Jurkat, Clone E6-1 (cell line): Measurements from ENCODE around the gene WNK2.

Experiments used
- DNase-seq: peaks from one replicate; pipeline ENCODE4 v3.0.0-alpha.2; 2011; ENCODE audit warnings: low read depth, low spot score
- H3K4me3 ChIP-seq: 2 replicates; pipeline ENCODE4 v1.5.1; 2011; ENCODE audit warnings: mild to moderate bottlenecking, low read length, control low read depth, moderate library complexity

Gene WNK2

DNA sequence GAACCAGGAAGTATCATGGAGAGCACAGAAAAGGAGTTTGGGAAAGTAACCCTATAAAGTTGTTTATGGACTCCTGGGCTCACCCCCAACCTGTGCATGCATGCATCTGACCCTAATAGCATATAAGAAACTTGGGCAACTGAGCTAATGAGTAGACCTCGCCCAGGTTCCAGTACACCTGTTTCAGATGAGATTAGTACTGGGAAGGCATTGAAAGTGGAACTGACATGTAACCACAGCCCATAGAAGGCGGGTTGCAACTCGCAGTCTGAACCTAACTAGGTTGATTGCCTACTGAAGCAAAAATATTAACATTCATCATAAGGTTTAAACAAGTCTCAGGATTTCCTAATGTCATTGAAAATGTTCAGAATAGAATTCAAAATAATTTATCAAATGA is 87.0 kb downstream of the WNK2 start:
- no peak overlapping the region for H3K4me3 ChIP-seq
- DNase-seq = no peak

DNA sequence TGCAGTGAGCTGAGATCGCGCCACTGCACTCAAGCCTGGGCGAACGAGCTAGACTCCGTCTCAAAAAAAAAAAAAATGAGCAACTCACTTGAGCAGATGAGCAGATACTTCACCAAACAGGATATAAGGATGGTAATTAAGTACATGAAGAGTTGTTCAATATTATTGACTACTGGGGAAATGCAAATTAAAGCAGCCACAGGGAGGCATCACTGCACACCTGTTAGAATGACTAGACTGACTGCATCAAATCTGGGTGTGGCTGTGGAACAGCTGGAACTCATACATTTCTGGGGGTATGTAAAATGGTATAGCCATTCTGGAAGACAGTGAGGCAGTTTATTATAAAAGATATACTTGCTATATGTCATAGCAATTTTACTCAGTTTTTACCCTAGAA is 93.0 kb downstream of the WNK2 start:
- no peak for DNase-seq
- no peak overlapping the region for H3K4me3 ChIP-seq

DNA sequence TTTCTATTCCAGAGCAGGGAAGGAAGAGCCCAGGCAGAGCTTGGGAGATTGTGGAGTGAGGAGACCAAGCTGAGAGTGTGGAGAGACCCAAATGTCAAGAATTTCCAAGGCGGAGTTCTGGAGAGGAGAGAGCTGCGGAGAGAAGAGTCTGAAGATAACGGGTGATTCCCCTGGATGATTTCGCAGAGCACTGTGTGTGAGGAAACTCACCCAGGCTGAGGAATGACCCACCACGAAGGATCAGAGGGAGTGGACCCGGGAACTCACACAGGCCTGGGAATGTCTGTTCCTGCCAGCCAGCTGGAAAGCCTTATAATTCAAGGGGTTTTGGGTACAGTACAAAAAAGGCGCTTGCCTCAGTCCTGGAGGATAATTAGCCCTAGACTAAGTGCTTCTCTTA is 94.2 kb downstream of the WNK2 start:
- no peak for DNase-seq

DNA sequence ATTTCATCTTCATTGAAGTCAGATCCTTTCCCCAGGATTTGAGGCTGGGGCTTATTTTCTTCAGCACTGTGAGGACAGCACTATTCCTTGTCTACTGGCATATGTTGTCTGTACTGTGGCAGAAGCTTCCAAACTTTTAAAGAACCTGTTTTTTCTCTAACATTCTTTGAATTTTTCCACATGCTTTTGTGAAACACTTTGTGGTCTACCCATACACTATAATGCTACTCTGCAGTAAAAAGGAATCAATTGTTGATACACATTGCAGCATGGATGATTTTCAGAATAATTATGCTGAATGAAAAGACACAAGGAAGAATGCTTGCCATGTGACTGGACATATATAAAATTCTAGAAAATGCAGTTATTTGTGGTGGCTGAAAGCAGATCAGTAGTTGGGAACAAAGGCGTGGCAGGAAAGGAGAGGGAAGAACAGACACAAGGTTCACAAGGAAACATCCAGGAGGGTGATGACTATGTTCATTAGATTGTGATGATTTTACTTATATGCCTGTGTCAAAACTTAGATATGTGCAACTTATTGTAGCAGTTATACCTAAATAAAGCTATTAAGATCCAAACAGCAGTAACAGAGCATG is 96.8 kb downstream of the WNK2 start:
- DNase-seq = no peak

More for the DNA sequence above, 94.2 kb downstream of the WNK2 start:
- no peak overlapping the region for H3K4me3 ChIP-seq

DNA sequence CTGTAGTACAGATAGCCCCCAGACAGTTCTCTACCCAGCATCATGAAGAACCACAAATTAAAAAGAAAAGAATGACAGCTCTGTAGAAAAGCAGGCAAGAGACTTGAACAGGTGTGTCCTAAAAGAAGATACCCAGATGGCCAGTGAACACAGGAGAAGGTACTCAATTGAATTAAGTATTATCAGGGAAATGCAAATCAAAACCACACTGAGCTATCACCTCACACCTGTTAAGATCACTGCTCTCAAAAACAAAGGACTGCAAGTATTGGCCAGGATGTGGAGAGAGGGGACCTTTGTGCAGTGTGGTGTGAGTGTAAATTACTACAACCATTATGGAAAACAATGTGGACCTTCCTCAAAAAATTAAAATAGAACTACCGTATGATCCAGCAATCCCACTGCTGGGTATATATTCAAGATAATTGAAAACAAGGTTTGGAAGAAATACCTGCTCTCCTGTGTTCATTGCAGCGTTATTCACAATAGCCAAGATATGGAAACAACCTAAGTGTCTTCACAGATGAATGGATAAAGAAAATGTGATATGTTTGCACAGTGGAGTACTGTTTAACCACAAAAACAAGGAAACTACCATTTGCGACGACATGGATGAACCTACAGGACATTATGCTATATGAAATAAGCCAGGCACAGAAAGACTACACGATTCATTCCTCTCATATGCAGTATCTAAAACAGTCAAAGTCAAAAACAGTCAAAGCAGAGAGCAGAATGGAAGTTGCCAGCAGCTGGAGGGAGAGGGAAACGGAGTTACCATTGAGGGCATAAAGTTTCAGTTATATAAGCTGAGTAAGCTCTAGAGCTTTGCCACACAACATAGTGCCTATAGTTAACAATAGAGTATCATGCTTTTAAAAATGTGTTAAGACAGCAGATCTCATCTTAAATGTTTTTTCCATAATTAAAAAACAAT is 102.6 kb downstream of the WNK2 start:
- no peak for DNase-seq
- no peak overlapping the region for H3K4me3 ChIP-seq

More for the DNA sequence above, 96.8 kb downstream of the WNK2 start:
- H3K4me3 ChIP-seq = no peak overlapping the region

DNA sequence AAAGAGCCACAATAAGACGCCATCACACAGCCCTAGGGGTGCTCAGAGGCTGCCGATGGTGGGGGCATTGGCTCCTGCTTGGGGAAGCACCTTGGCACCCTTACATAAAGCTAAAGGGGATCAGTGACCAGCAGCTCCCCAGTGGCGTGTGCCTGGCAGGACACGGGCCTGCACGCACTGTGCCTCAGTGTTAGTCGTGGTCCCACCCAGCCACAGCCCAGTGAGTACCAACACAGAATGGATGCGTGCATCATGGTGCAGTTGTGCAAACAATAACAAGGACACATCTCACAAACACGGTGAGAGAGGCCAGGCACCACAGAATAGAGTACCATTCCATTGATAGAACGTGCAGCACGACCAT is 103.2 kb downstream of the WNK2 start:
- no peak for DNase-seq
- no peak overlapping the region for H3K4me3 ChIP-seq

DNA sequence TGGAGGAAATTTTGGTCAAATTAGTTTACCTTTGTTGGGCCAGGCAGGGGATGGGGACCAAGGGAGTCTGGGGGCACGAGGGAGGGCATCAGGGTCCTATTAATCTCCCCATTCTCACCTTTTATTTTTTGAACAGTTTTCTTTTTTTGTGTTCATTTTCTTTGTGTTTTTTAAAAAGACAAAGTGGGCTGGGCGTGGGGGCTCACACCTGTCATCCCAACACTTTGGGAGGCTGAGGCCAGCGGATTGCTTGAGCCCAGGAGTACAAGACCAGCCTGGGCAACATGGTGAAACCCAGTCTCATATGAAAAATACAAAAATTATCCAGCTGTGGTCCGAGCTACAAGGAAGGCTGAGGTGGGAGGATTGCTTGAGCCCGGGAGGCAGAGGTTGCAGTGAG is 103.7 kb downstream of the WNK2 start:
- no peak overlapping the region for H3K4me3 ChIP-seq
- no peak for DNase-seq

DNA sequence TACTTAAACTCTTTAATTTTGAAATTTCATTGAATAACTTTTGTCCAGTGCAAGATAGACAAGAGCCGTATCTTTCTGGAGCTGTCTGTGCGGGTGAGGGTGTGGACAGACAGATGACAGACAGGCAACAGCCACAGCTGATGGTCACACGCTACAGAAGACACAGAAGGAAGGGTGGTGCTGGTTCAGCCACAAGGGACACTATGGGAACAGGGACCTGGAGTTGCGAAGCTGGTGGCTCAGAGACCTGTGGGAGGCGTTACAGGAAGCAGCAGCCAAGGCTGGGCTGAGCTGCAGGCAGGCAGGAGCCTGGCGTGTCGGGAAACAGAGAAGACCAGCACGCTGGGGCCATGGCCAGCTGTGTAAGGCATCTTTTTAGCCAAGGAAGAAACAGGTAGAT is 104.4 kb downstream of the WNK2 start:
- no peak overlapping the region for H3K4me3 ChIP-seq
- DNase-seq = no peak

DNA sequence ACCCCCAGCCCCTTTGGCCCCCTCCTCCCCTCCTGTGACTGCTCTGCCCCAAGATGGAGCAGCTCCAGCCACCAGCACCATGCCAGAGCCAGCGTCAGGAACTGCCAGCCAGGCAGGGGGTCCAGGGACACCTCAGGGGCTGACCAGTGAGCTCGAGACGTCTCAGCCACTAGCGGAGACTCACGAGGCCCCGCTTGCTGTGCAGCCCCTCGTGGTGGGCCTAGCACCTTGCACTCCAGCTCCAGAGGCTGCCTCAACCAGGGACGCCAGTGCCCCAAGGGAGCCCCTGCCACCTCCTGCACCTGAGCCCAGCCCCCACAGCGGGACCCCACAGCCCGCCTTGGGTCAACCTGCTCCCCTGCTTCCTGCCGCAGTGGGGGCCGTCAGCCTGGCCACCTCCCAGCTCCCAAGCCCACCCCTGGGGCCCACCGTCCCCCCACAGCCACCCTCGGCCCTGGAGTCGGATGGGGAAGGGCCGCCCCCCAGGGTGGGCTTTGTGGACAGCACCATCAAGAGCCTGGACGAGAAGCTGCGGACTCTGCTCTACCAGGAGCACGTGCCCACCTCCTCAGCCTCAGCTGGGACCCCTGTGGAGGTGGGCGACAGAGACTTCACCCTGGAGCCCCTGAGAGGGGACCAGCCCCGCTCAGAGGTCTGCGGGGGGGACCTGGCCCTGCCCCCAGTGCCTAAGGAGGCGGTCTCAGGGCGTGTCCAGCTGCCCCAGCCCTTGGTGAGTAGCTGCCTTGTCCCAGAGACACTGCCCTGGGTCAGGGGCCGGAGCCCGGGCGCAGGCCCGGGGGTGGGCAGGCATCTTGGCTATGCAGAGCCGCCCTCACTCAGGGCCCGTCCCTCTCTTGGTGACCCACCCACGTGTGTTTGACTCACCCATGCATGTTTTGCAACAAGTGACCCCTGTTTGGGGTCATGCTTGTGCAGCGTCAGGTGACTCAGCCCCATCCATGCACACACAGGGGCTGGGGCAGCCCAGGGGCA is 105.2 kb downstream of the WNK2 start:
- DNase-seq = no peak
- no peak overlapping the region for H3K4me3 ChIP-seq

DNA sequence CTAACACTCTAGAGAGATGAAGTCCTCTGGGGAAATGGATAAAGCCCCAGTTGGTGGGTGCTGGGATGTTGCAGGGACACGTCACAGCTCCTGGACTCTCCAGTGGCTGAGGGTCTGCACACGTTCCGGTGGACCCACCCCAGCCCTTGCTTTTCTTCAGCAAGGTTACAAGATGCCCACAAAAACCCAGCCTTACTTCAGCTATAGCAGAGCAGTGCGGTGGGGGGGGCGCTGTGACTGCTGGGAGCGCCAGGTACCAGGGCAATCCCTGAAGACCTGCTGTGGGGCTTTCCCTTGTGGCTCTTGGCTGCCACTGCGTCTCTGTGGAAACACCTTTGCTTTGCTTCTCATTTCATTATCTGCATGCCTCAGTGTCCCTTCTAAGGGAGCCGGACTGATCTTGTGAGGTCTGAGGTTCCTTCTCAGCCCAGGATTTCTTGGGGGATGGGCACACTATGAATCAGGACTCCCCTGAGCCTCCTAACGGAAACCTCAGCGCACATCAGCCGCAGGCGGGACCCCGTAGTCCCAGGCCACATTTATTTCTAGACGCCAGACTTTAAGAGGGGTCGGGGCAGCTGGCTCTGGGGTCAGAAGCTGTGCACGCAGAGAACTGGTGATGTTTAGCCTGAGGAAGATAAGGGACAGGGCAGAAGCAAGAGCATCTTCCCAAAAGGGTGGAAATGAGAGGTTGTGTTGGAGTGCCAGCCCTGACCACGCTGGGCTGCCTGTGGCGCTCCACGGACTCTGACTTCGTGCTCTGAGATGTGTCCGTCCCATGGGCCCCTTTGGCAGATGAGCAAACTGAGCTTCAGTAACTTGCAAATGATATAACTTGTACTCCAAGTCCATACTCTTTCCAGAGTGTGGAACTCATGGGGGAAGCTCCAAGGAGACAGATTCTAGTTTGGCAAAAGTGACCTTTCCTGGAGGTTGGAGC is 106.8 kb downstream of the WNK2 start:
- DNase-seq = no peak
- no peak overlapping the region for H3K4me3 ChIP-seq

DNA sequence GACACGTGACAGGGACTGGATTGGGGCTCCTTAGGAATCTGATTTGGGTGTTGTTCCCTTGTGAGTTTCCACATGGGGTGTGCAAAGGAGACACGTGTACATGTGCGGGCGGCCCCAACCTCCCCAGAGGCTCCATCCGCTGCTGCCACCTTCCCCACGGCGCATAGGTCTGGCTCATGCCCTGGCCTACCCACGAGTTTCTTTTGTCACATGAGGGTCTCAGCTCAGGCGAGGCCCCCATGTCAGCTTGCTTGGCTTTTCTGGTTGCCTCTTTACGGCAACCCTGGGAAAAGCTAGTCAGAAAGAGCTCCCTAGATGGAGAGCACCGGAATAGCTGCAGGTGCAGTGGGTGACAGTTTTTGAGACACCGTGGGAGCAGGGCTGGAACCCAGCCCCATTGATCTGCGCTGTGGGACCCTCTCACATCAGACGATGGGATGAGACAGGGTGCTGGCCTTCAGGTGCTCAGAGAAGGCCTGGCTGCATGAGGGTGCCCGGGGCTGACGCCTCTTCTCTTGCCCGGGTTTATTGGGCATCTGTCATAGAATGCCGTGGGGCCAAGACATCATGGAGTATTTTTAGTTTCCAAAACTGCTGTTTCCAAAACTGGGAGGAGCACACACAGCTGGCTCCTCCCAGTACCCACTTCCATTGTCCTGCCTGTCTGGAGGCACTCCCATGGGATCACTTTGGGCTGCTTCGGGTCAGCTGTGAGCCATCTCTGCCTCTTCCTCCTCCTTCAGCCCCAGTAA is 107.8 kb downstream of the WNK2 start:
- no peak overlapping the region for H3K4me3 ChIP-seq

DNA sequence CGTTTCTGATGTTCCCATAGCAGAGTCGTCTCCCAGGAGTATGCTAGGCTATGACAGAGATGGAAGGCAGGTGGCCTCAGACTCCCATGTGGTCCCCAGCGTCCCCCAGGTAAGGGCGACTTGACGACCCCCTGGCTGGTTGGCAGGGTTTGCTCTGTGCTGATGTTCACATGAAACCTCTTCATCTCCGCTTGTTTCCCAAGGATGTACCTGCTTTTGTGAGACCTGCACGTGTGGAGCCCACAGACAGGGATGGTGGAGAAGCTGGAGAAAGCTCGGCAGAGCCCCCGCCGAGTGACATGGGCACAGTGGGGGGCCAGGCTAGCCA is 108.3 kb downstream of the WNK2 start:
- DNase-seq = no peak
- no peak overlapping the region for H3K4me3 ChIP-seq

More for the DNA sequence above, 107.8 kb downstream of the WNK2 start:
- no peak for DNase-seq

DNA sequence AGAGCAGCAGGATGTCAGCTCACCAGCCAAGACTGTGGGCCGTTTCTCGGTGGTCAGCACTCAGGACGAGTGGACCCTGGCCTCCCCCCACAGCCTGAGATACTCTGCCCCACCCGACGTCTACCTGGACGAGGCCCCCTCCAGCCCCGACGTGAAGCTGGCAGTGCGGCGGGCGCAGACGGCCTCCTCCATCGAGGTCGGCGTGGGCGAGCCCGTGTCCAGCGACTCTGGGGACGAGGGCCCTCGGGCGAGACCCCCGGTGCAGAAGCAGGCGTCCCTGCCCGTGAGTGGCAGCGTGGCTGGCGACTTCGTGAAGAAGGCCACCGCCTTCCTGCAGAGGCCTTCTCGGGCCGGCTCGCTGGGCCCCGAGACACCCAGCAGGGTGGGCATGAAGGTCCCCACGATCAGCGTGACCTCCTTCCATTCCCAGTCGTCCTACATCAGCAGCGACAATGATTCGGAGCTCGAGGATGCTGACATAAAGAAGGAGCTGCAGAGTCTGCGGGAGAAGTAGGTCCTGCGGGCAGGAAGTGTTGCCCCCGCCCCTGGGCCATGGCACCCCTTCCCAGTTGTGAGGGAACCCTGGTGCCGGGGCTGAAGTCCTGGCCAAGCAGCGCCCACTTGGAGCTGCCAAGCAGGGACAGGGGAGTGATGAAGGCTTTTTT is 108.9 kb downstream of the WNK2 start:
- H3K4me3 ChIP-seq = no peak overlapping the region
- DNase-seq = no peak

DNA sequence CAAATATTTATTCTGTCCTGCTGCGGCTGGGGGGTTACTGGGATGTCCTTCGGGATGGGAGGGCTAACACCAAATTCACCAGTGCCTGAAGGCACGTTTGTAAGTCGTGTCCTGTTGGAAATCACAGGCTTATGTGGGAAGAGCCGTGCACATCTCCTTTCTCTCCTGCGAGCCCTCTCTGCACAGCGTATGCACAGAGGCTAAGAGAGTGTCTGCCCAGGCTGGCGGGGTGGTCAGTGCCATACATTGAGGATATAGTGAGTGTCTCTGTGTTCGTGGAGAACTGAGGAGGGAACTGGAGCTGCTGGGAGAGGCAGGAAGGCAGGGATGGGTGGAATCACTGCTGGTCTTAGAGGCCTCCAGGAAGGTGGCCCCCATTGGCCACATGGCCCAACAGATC is 110.1 kb downstream of the WNK2 start:
- DNase-seq = no peak
- no peak overlapping the region for H3K4me3 ChIP-seq

DNA sequence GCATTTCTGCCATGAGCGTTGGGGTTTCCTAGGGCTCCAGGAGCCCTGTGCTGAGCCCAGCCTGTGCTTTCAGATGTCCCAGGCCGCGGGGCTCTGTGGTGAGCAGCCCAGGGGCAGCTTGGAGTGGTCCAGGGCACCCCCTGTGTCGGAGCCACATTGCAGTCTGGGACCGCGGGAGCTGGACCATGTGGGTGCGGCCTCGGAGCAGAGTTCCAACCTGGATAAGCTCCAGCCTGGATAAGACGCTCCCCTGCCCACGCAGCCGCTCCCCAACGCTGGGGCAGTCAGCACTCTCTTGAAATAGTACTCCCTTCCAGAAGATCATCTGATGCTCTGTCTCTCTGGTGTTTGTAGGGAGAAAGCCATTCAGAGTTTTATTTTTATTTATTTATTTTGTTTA is 111.1 kb downstream of the WNK2 start:
- no peak for DNase-seq

DNA sequence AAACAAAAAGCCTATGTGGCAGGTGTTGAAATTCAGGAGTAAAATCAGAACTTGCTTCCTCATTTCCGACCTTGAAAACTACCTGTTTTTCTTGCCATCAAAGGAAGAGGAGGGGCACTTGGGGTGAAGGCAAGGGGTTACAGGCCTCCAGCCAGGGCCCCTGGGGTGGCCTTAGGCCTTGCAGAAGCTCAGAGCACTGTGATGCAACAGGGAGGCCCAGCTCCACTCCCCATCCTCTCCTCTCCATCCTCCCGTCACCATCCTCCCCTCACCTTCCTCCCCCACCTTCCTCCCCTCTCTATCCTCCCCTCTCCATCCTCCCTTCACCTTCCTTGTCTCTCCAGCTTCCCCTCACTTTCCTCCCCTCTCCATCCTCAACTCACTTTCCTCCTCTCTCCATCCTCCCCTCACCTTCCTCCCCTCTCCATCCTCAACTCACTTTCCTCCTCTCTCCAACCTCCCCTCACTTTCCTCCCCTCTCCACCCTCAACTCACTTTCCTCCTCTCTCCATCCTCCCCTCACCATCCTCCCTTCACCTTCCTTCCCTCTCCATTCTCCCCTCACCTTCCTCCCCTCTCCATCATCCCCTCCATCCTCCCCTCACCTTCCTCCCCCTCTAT is 111.6 kb downstream of the WNK2 start:
- no peak for DNase-seq
- no peak overlapping the region for H3K4me3 ChIP-seq

More for the DNA sequence above, 111.1 kb downstream of the WNK2 start:
- H3K4me3 ChIP-seq = no peak overlapping the region

DNA sequence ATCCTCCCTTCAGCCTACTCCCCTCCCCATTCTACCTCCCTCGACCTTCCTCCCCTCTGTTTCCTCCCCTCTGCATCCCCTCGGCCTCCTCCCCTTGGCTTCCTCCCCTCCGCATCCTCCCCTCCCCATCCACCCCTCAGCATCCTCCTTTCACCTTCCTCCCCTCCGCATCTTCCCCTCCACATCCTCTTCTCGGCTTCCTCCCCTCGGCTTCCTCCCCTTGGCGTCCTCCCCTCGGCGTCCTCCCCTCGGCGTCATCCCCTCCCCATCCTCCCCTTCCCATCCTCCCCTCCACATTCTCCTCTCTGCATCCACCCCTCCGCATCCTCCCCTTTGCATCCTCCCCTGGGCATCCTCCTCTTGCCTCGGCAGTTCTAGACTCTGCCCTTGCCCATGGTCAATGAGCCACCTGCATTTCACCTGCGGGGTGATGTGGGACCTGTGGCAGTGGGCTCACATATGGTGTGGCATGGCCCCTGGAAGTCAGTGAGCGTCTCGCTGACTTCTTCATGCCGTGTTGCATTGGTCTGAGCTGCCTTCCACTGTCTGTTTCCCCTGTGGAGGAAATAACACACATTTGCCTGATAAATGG is 113.0 kb downstream of the WNK2 start:
- DNase-seq = no peak
- no peak overlapping the region for H3K4me3 ChIP-seq
